H1 (cell line): Measurements from ENCODE around the gene RHBDF2. TPM values are rescaled to one million over a fixed set of nuclear protein-coding genes. Genes with fewer than 3 reads are reported as not detected.

Experiments used
- CTCF ChIA-PET: fragments of 300-600 bp; sonication (Branson Sonifier 250); formaldehyde crosslinking; loops from one replicate; lab custom pipeline; 2021; ENCODE audit not compliant: partially characterized antibody; lab: Charles Lee
- POLR2A ChIA-PET: fragments of 300-600 bp; sonication (Branson Sonifier 250); formaldehyde crosslinking; loops from one replicate; lab custom pipeline; 2021; ENCODE audit warnings: inconsistent platforms; ENCODE audit not compliant: partially characterized antibody; lab: Charles Lee
- DNase-seq, 2 experiments: peaks; one replicate each; pipeline versions ENCODE4 v3.0.0 to v3.0.0-alpha.2; 2010 to 2022; ENCODE audit warnings: low spot score in 2 of 2, low read depth in 1 of 2, mixed read lengths in 1 of 2
- FAIRE-seq: peaks from 2 replicates; lab custom pipeline; 2011; peaks lifted over from hg19 to GRCh38; lab: Jason Lieb, UNC
- H2AFZ ChIP-seq: 2 replicates; pipeline ENCODE4 v1.8.1; 2012; ENCODE audit warnings: low read length, inconsistent platforms
- H2AK5ac ChIP-seq: 2 replicates; pipeline ENCODE4 v1.6.1; 2013; ENCODE audit warnings: low read depth, low read length
- H2BK120ac ChIP-seq: replicated peaks from 2 replicates; pipeline ENCODE3; 2013; ENCODE audit warnings: low read depth, low read length, inconsistent platforms
- H2BK12ac ChIP-seq: 2 replicates; pipeline ENCODE4 v1.6.1; 2013; ENCODE audit warnings: low read depth, low read length
- H2BK15ac ChIP-seq: 2 replicates; pipeline ENCODE4 v1.6.1; 2013; ENCODE audit warnings: low read length
- H2BK20ac ChIP-seq: 2 replicates; pipeline ENCODE4 v1.6.1; 2013; ENCODE audit warnings: low read length
- H2BK5ac ChIP-seq: 2 replicates; pipeline ENCODE4 v1.6.1; 2013; ENCODE audit warnings: low read depth, low read length
- H3K14ac ChIP-seq: 2 replicates; pipeline ENCODE4 v1.6.1; 2013; ENCODE audit warnings: inconsistent platforms; ENCODE audit not compliant: insufficient read length
- H3K18ac ChIP-seq: 2 replicates; pipeline ENCODE4 v1.6.1; 2013; ENCODE audit warnings: low read length; ENCODE audit errors: extremely low read depth
- H3K23ac ChIP-seq: 2 replicates; pipeline ENCODE4 v1.6.1; 2013; ENCODE audit warnings: inconsistent platforms; ENCODE audit not compliant: insufficient read length
- H3K23me2 ChIP-seq: 2 replicates; pipeline ENCODE4 v1.6.1; 2013; ENCODE audit warnings: low read depth, low read length
- H3K27ac ChIP-seq: 2 replicates; pipeline ENCODE4 v1.6.1; 2011; ENCODE audit warnings: low read depth, low read length, inconsistent platforms
- H3K27me3 ChIP-seq, 4 experiments: replicated peaks in 1 of 4; 1 replicate in 1 of 4; 2 replicates in 3 of 4; pipeline versions ENCODE4 v1.6.1 to v1.8.1; 2011 to 2013; ENCODE audit warnings: low read length in 3 of 4, mild to moderate bottlenecking in 3 of 4, inconsistent platforms in 2 of 4, mixed read lengths in 2 of 4, moderate library complexity in 1 of 4; ENCODE audit not compliant: control insufficient read depth in 3 of 4, insufficient read depth in 3 of 4; ENCODE audit errors: extremely low read depth in 1 of 4
- H3K36me3 ChIP-seq, 4 experiments: 2 replicates each; pipeline versions ENCODE4 v1.6.1 to v1.8.1; 2011 to 2013; ENCODE audit warnings: mild to moderate bottlenecking in 4 of 4, low read length in 3 of 4, moderate library complexity in 2 of 4, control low read depth in 1 of 4, inconsistent platforms in 1 of 4; ENCODE audit not compliant: insufficient read depth in 4 of 4, control insufficient read depth in 2 of 4
- H3K4ac ChIP-seq: replicated peaks from 2 replicates; pipeline ENCODE3; 2013; ENCODE audit warnings: low read length, low read depth, mixed read lengths, inconsistent platforms; ENCODE audit not compliant: insufficient read length
- H3K4me1 ChIP-seq, 4 experiments: replicated peaks in 1 of 4; 1 replicate in 1 of 4; 2 replicates in 3 of 4; pipeline versions ENCODE4 v1.6.1 to v1.8.1; 2011 to 2013; ENCODE audit warnings: low read length in 3 of 4, inconsistent platforms in 2 of 4, mixed read lengths in 1 of 4; ENCODE audit not compliant: insufficient read depth in 4 of 4, control insufficient read depth in 3 of 4
- H3K4me2 ChIP-seq, 2 experiments: 2 replicates each; pipeline versions ENCODE4 v1.6.1 to v1.8.1; 2011 to 2013; ENCODE audit warnings: low read depth in 2 of 2, low read length in 2 of 2, control low read depth in 1 of 2, inconsistent platforms in 1 of 2, mild to moderate bottlenecking in 1 of 2; ENCODE audit not compliant: insufficient read depth in 1 of 2
- H3K4me3 ChIP-seq, 4 experiments: fragments of 200-600, 300-600 bp in 1 of 4; sonication (generic), shearing (Covaris generic), sonication (Bioruptor Twin) in 1 of 4; 2 replicates each; pipeline versions ENCODE4 v1.5.1 to v1.8.1; 2011 to 2016; ENCODE audit warnings: low read length in 4 of 4, low read depth in 3 of 4, control low read depth in 2 of 4, inconsistent platforms in 2 of 4, mild to moderate bottlenecking in 2 of 4, mixed read lengths in 1 of 4, moderate library complexity in 1 of 4; ENCODE audit not compliant: insufficient read depth in 2 of 4; ENCODE audit errors: extremely low read depth in 1 of 4
- H3K56ac ChIP-seq: replicated peaks from 2 replicates; pipeline ENCODE3; 2013; ENCODE audit warnings: low read depth, mild to moderate bottlenecking, mixed read lengths, low read length, inconsistent platforms; ENCODE audit not compliant: insufficient read length
- H3K79me1 ChIP-seq: 2 replicates; pipeline ENCODE4 v1.6.1; 2013; ENCODE audit warnings: low read depth, low read length, control low read depth
- H3K79me2 ChIP-seq, 2 experiments: 2 replicates each; pipeline versions ENCODE4 v1.6.1 to v1.8.1; 2012 to 2013; ENCODE audit warnings: low read length in 2 of 2, mild to moderate bottlenecking in 2 of 2, inconsistent platforms in 1 of 2; ENCODE audit not compliant: insufficient read depth in 2 of 2, control insufficient read depth in 1 of 2
- H3K9ac ChIP-seq, 4 experiments: replicated peaks in 1 of 4; 1 replicate in 1 of 4; 2 replicates in 3 of 4; pipeline versions ENCODE4 v1.6.1 to v1.8.1; 2011 to 2013; ENCODE audit warnings: low read depth in 3 of 4, low read length in 3 of 4, control low read depth in 2 of 4, mild to moderate bottlenecking in 2 of 4, moderate library complexity in 2 of 4, inconsistent platforms in 1 of 4; ENCODE audit errors: extremely low read depth in 1 of 4
- H3K9me3 ChIP-seq, 2 experiments: 2 replicates each; pipeline versions ENCODE4 v1.6.1 to v1.8.1; 2012 to 2013; ENCODE audit warnings: mild to moderate bottlenecking in 2 of 2, moderate library complexity in 2 of 2, control low read depth in 1 of 2, inconsistent platforms in 1 of 2, low read depth in 1 of 2, low read length in 1 of 2, mixed read lengths in 1 of 2; ENCODE audit not compliant: insufficient read depth in 2 of 2
- H4K20me1 ChIP-seq, 2 experiments: replicated peaks in 1 of 2; 2 replicates each; pipeline versions ENCODE3 to v1.8.1; 2011 to 2013; ENCODE audit warnings: inconsistent platforms in 2 of 2, low read length in 2 of 2, mild to moderate bottlenecking in 1 of 2; ENCODE audit not compliant: insufficient read depth in 2 of 2, control insufficient read depth in 1 of 2
- H4K5ac ChIP-seq: 2 replicates; pipeline ENCODE4 v1.6.1; 2013; ENCODE audit warnings: low read length, low read depth, mixed read lengths, inconsistent platforms; ENCODE audit not compliant: insufficient read length
- H4K8ac ChIP-seq: 2 replicates; pipeline ENCODE4 v1.8.0; 2013; ENCODE audit warnings: mild to moderate bottlenecking, moderate library complexity, low read length, inconsistent platforms; ENCODE audit not compliant: insufficient read depth; ENCODE audit errors: extremely low read depth
- H4K91ac ChIP-seq: replicated peaks from 2 replicates; pipeline ENCODE3; 2013; ENCODE audit warnings: low read length, mixed read lengths, inconsistent platforms; ENCODE audit not compliant: insufficient read length
- BACH1 ChIP-seq: IDR thresholded peaks from 2 replicates; pipeline ENCODE4 v1.6.1; 2012; ENCODE audit warnings: low read length, improper control_type of control experiment
- WGBS, 2 experiments: shearing (Covaris generic) in 1 of 2; methylation state at CpG; one replicate each; pipeline versions ENCODE4 v1.1.6 to v1.1.7; 2013 to 2015; ENCODE audit warnings: low lambda C conversion rate in 2 of 2, mixed read lengths in 2 of 2, inconsistent platforms in 1 of 2, low coverage in 1 of 2, missing lambda C conversion rate in 1 of 2; ENCODE audit not compliant: insufficient replicate concordance in 2 of 2, insufficient coverage in 1 of 2, insufficient read length in 1 of 2; ENCODE audit errors: extremely low coverage in 1 of 2, missing lambda C conversion rate in 1 of 2; 5-methylcytosine and 5-hydroxymethylcytosine counted together
- polyA plus RNA-seq, 7 experiments: library from polyadenylated mRNA; depleted of rRNA in 3 of 7; stranded (reverse) in 5 of 7; unstranded in 2 of 7; fragments of >200 nt in 5 of 7; fragments of 200-250 nt in 2 of 7; gene quantifications; 1 replicate in 5 of 7; 2 replicates in 1 of 7; 4 replicates in 1 of 7; pipeline versions ENCODE4 v1.2.1 to v1.2.3, GENCODE V29; 2011 to 2013; ENCODE audit warnings: missing spikeins in 2 of 7, mixed read lengths in 2 of 7
- total RNA-seq: library from RNA; stranded (reverse); fragmentation: NEBNext Ultra II Directional; extraction: Animal tissue kit (Norgen Biotek cat#: 25700); gene quantifications from 2 replicates; pipeline ENCODE4 v1.2.1, GENCODE V29; 2021

Gene RHBDF2
- total and polyA plus RNA-seq, 2 of the 8 experiments (the other 6 are each of a cell fraction or from before 2014, with no cell fraction given), result 21.2 to 25.9 TPM

- Histone ChIP-seq H4K20me1 (peaks cover 16 to 20% of the 10 kb centered on the region in 2 experiments), H3K4ac (no peak overlapping the region), H2BK20ac (no peak overlapping the region), H2BK120ac (no peak overlapping the region), H3K27me3 (no peaks in the 10 kb centered on the region), H4K8ac (no peak overlapping the region), H3K4me3 (no peak overlapping the region), H3K23ac (no peak overlapping the region), H2BK12ac (no peak overlapping the region), H4K5ac (no peak overlapping the region), H4K91ac (no peak overlapping the region), H3K4me2 (no peak overlapping the region), H3K9ac (no peak overlapping the region), H3K18ac (no peak overlapping the region), H2AK5ac (no peak overlapping the region), H3K79me1 (peaks cover 10% of the 10 kb centered on the region), H3K4me1 (peaks cover 0 to 22% (median 6%) of the 10 kb centered on the region in 4 experiments; a peak in 6 of 7 replicates), H3K14ac (no peak overlapping the region), H3K79me2 (peaks cover 9 to 82% of the 10 kb centered on the region in 2 experiments), H3K36me3 (no peaks in the 10 kb centered on the region), H2BK15ac (no peak overlapping the region), H2AFZ (no peak overlapping the region), H2BK5ac (no peak overlapping the region), H3K56ac (no peak overlapping the region), H3K9me3 (no peaks in the 10 kb centered on the region), H3K27ac (no peak overlapping the region), H3K23me2 (no peaks in the 10 kb centered on the region)
- ChIA-PET POLR2A (interaction anchor here (1.1 kb wide), 1 partner anchor 13 kb away, joined by 3 read pairs; no protein-coding TSS in a partner anchor), CTCF (interaction anchor here (1.5 to 2.7 kb wide), 3 partner anchors 20 to 30 kb away, joined by 4 to 11 read pairs (median 5); no protein-coding TSS in a partner anchor)
- TF ChIP-seq BACH1, result no peak
- WGBS, 2 experiments, result 91% methylated on average over 1 of the region's 1 CpG; no CpG with 5 or more reads in 1 of the 2 experiments
- DNase-seq (no peak), FAIRE-seq (no peak)
These were observed 72.7 kb downstream of the RHBDF2 start for GRCh38 chr17:76428511-76428910.
